A549 (cell line): ENCODE results near the gene AFF3. TPM values are rescaled to one million over a fixed set of nuclear protein-coding genes. Genes with fewer than 3 reads are reported as not detected.

Source experiments
- ATAC-seq, 2 experiments: fragments of 200-7000 bp in 1 of 2; fragments of >200 bp in 1 of 2; cut with Nextera tagmentation in 1 of 2; cut with Tn5 transposase in 1 of 2; 3 replicates each; pipeline versions ENCODE4 v1.8.0 to v1.9.1; 2018 to 2020; ENCODE audit warnings: mild to moderate bottlenecking in 1 of 2, moderate library complexity in 1 of 2
- CTCF ChIA-PET: fragments of 300-600 bp; sonication (Branson Sonifier 250); formaldehyde crosslinking; extraction: SDS; loops from one replicate; lab custom pipeline; 2021; ENCODE audit warnings: antibody characterized with exemption, inconsistent platforms; lab: Yijun Ruan, JAX
- POLR2A ChIA-PET: fragments of 350-600 bp; formaldehyde crosslinking; extraction: SDS; loops from one replicate; lab custom pipeline; 2021; ENCODE audit warnings: antibody characterized with exemption, inconsistent platforms; lab: Yijun Ruan, JAX
- DNase-seq, 2 experiments: peaks; one replicate each; pipeline versions ENCODE4 v3.0.0 to v3.0.0-alpha.2; 2011 to 2016; ENCODE audit warnings: low read depth in 1 of 2, low spot score in 1 of 2
- FAIRE-seq: peaks from 2 replicates; lab custom pipeline; 2011; peaks lifted over from hg19 to GRCh38; lab: Jason Lieb, UNC
- H3K27ac ChIP-seq, 2 experiments: fragments of >200 bp; sonication (Bioruptor Twin); formaldehyde crosslinking; 3 replicates each; pipeline ENCODE4 v1.5.1; 2016 to 2017
- H3K4me1 ChIP-seq: fragments of >200 bp; sonication (Bioruptor Twin); formaldehyde crosslinking; 3 replicates; pipeline ENCODE4 v1.6.1; 2016
- H3K4me2 ChIP-seq: fragments of >200 bp; sonication (Bioruptor Twin); formaldehyde crosslinking; 3 replicates; pipeline ENCODE4 v1.6.1; 2016
- H3K4me3 ChIP-seq: fragments of >200 bp; sonication (Bioruptor Twin); formaldehyde crosslinking; 3 replicates; pipeline ENCODE4 v1.5.1; 2016
- H3K9me3 ChIP-seq: fragments of >200 bp; sonication (Bioruptor Twin); formaldehyde crosslinking; 3 replicates; pipeline ENCODE4 v1.6.1; 2016
- CTCF ChIP-seq: fragments of >200 bp; sonication (Bioruptor Twin); formaldehyde crosslinking; IDR thresholded peaks from 3 replicates; pipeline ENCODE4 v1.5.1; 2016
- EP300 ChIP-seq, 2 experiments: fragments of >200 bp; sonication (Bioruptor Twin); formaldehyde crosslinking; IDR thresholded peaks; 2 replicates in 1 of 2; 3 replicates in 1 of 2; pipeline ENCODE4 v1.6.1; 2016 to 2017
- HES2 ChIP-seq: fragments of >200 bp; sonication (Bioruptor Twin); formaldehyde crosslinking; IDR thresholded peaks from 2 replicates; pipeline ENCODE4 v1.6.1; 2016
- HEYL ChIP-seq: fragments of 250-450 bp; sonication (Bioruptor Pico); IDR thresholded peaks from 2 replicates; pipeline ENCODE4 v1.8.0; 2021; ENCODE audit warnings: mild to moderate bottlenecking, moderate library complexity
- HMGXB4 ChIP-seq: fragments of 250-450 bp; sonication (Bioruptor Pico); IDR thresholded peaks from 2 replicates; pipeline ENCODE4 v1.5.0; 2021; ENCODE audit warnings: mild to moderate bottlenecking, moderate library complexity, borderline replicate concordance
- HOXA7 ChIP-seq: fragments of 250-450 bp; sonication (Bioruptor Pico); IDR thresholded peaks from 2 replicates; pipeline ENCODE4 v1.5.0; 2020; ENCODE audit warnings: mild to moderate bottlenecking, moderate library complexity
- MAX ChIP-seq: IDR thresholded peaks from 2 replicates; pipeline ENCODE4 v1.6.1; 2012
- MYC ChIP-seq: IDR thresholded peaks from 2 replicates; pipeline ENCODE4 v1.6.1; 2012; ENCODE audit warnings: mild to moderate bottlenecking, inconsistent platforms, low read length, improper control_type of control experiment, borderline replicate concordance
- PHF8 ChIP-seq: fragments of 200-600 bp; sonication (generic); IDR thresholded peaks from 2 replicates; pipeline ENCODE4 v1.6.1; 2016; ENCODE audit warnings: low read depth, mild to moderate bottlenecking, antibody characterized with exemption, moderate library complexity, borderline replicate concordance
- POLR2A ChIP-seq: IDR thresholded peaks from 2 replicates; pipeline ENCODE4 v1.6.1; 2012; ENCODE audit warnings: mild to moderate bottlenecking, low read length
- REST ChIP-seq: fragments of 200-600 bp; sonication (generic); IDR thresholded peaks from 2 replicates; pipeline ENCODE4 v1.6.1; 2016; ENCODE audit warnings: antibody characterized with exemption, mild to moderate bottlenecking, moderate library complexity
- ZC3H11A ChIP-seq: fragments of 450-650 bp; IDR thresholded peaks from 2 replicates; pipeline ENCODE4 v1.6.1; 2014; ENCODE audit warnings: antibody characterized with exemption, mild to moderate bottlenecking
- WGBS: methylation state at CpG from one replicate; pipeline ENCODE4 v1.1.6; 2017; ENCODE audit errors: missing lambda C conversion rate; 5-methylcytosine and 5-hydroxymethylcytosine counted together
- polyA plus RNA-seq, 4 experiments: library from polyadenylated mRNA; depleted of rRNA in 3 of 4; stranded (reverse); fragments of >200 nt; fragmentation: RNase III in 1 of 4; extraction: RNeasy Plus Mini Kit Qiagen cat#74134 plus additional on column Dnase treatment in 1 of 4; gene quantifications; 2 replicates in 3 of 4; 3 replicates in 1 of 4; pipeline ENCODE4 v1.2.3, GENCODE V29; 2011 to 2017

Gene AFF3
- polyA plus RNA-seq, 2 of the 4 experiments (the other 2 are of a cell fraction): not detected

- TF ChIP-seq CTCF: no peak
Observed at GRCh38 chr2:99899058-99899855, 243.1 kb downstream of the AFF3 start (continued).

- POLR2A ChIA-PET: no interaction called here
- ATAC-seq: no peak
- no peak overlapping the region for H3K27ac ChIP-seq
- FAIRE-seq: no peak
- WGBS: 33% methylated on average over 12 of the region's 12 CpGs
- H3K4me1 ChIP-seq: no peaks in the 10 kb centered on the region
- TF ChIP-seq REST: no peak
- TF ChIP-seq MYC: no peak
- no peak for TF ChIP-seq CTCF
- TF ChIP-seq PHF8: no peak
- no peak for TF ChIP-seq POLR2A
- TF ChIP-seq HOXA7 (CRISPR knock-in tag): no peak
- TF ChIP-seq HES2: no peak
- no peak for TF ChIP-seq EP300 (IDR thresholded peaks at IDR 0.05)
- TF ChIP-seq ZC3H11A: no peak
- H3K9me3 ChIP-seq: no peaks in the 10 kb centered on the region
- CTCF ChIA-PET: no interaction called here
- no peak for DNase-seq
- no peak overlapping the region for H3K4me2 ChIP-seq
- no peak overlapping the region for H3K4me3 ChIP-seq
Observed at GRCh38 chr2:99898336-99899048, 243.9 kb downstream of the AFF3 start.

GRCh38 chr2:99891428-99891780, 251.0 kb downstream of the AFF3 start:
- POLR2A ChIA-PET: no interaction called here
- CTCF ChIA-PET: interaction anchor here (0.6 to 1.2 kb wide), 2 partner anchors 226 to 287 kb away, joined by 3 read pairs; no protein-coding TSS in a partner anchor
- H3K27ac ChIP-seq: no peak overlapping the region
- H3K9me3 ChIP-seq: no peaks in the 10 kb centered on the region
- ATAC-seq: no peak
- DNase-seq: no peak
- H3K4me2 ChIP-seq: no peak overlapping the region
- TF ChIP-seq HEYL (CRISPR knock-in tag): no peak
- no peak for TF ChIP-seq MAX
- TF ChIP-seq HMGXB4 (CRISPR knock-in tag): no peak
- WGBS: 76% methylated on average over 7 of the region's 7 CpGs
- H3K4me1 ChIP-seq: no peaks in the 10 kb centered on the region
- H3K4me3 ChIP-seq: no peak overlapping the region
- FAIRE-seq: no peak
